Cardiac muscle cell (in vitro differentiated cells and primary cell): ENCODE results near the gene CPZ. TPM values are rescaled to one million over a fixed set of nuclear protein-coding genes. Genes with fewer than 3 reads are reported as not detected.
A peak's percentile ranks its signal among the peaks of the same experiment; 100 is the strongest.

Source experiments
- DNase-seq, 2 donors: peaks; one replicate each; pipeline versions ENCODE4 v3.0.0 to v3.0.0-alpha.2; 2010 to 2017; ENCODE audit warnings: low read depth in 1 of 2, low spot score in 1 of 2
- H3K27ac ChIP-seq: fragments of 200-600 bp; sonication (generic); 2 replicates; pipeline ENCODE4 v1.5.1; 2016
- H3K27me3 ChIP-seq: fragments of 200-600 bp; sonication (generic); 2 replicates; pipeline ENCODE4 v1.6.0; 2016; ENCODE audit warnings: control low read depth
- H3K36me3 ChIP-seq: fragments of 200-600 bp; sonication (generic); 2 replicates; pipeline ENCODE4 v1.5.1; 2016; ENCODE audit warnings: control low read depth
- H3K4me1 ChIP-seq: fragments of 200-600 bp; sonication (generic); 2 replicates; pipeline ENCODE4 v1.8.1; 2017; ENCODE audit warnings: low read depth, mild to moderate bottlenecking, mixed run types
- H3K4me3 ChIP-seq: fragments of 200-600 bp; sonication (generic); 2 replicates; pipeline ENCODE4 v1.5.1; 2016; ENCODE audit warnings: mild to moderate bottlenecking
- H3K9me3 ChIP-seq: fragments of 200-600 bp; sonication (generic); 2 replicates; pipeline ENCODE4 v1.5.1; 2017; ENCODE audit warnings: low read depth, mild to moderate bottlenecking, control low read depth
- CTCF ChIP-seq: IDR thresholded peaks from 2 replicates; pipeline ENCODE4 v1.5.1; 2012; ENCODE audit warnings: low read depth, mild to moderate bottlenecking, low read length
- polyA plus RNA-seq: library from polyadenylated mRNA; unstranded; fragments of >200 nt; fragmentation: Nextera tagmentation; extraction: Ambion mirVana; gene quantifications from 2 replicates; pipeline ENCODE4 v1.2.1, GENCODE V29; 2016
- total RNA-seq: library from RNA; depleted of rRNA; stranded (reverse); fragments of >200 nt; gene quantifications from 2 replicates; pipeline ENCODE4 v1.2.3, GENCODE V29; 2016

CPZ gene
- total RNA-seq (5.6 and 12.0 TPM in 2 replicates), polyA plus RNA-seq (4.7 and 8.4 TPM in 2 replicates)

- Histone ChIP-seq H3K4me3 (peak within 1 kb of the TSS; percentile 34), H3K27ac (no peak within 1 kb of the TSS), H3K36me3 (no peaks in the 10 kb centered on the region), H3K9me3 (no peaks in the 10 kb centered on the region), H3K4me1 (peaks cover 12% of the 10 kb centered on the region), H3K27me3 (peaks cover 23% of the 10 kb centered on the region)
- TF ChIP-seq CTCF = no peak
- DNase-seq = peak; percentile 44 to 78
Measured at GRCh38 chr4:8592366-8593263, at the start of gene CPZ. TSS of gene CPZ (plus strand) at chr4:8592765. CDS start at chr4:8592834, 69 bp downstream.

GRCh38 chr4:8542776-8543525 lies 49.6 kb upstream of the CPZ start:
- Histone ChIP-seq H3K36me3 (no peaks in the 10 kb centered on the region), H3K4me1 (no peaks in the 10 kb centered on the region), H3K27ac (no peak overlapping the region), H3K4me3 (no peak overlapping the region), H3K9me3 (no peaks in the 10 kb centered on the region), H3K27me3 (no peaks in the 10 kb centered on the region)
- DNase-seq = no peak
- no peak for TF ChIP-seq CTCF

- Histone ChIP-seq H3K27ac (no peak overlapping the region), H3K4me3 (no peak overlapping the region), H3K27me3 (no peaks in the 10 kb centered on the region), H3K9me3 (no peaks in the 10 kb centered on the region), H3K36me3 (no peaks in the 10 kb centered on the region), H3K4me1 (no peaks in the 10 kb centered on the region)
- DNase-seq = no peak
- TF ChIP-seq CTCF = no peak
Measured at GRCh38 chr4:8543623-8544022, 48.9 kb upstream of the CPZ start.

- no peaks in the 10 kb centered on the region for H3K9me3 ChIP-seq
- no peaks in the 10 kb centered on the region for H3K27me3 ChIP-seq
- H3K27ac ChIP-seq = no peak overlapping the region
- H3K36me3 ChIP-seq = no peaks in the 10 kb centered on the region
- H3K4me1 ChIP-seq = no peaks in the 10 kb centered on the region
- no peak overlapping the region for H3K4me3 ChIP-seq
- no peak for DNase-seq
- TF ChIP-seq CTCF = no peak
Measured at GRCh38 chr4:8544282-8544681, 48.3 kb upstream of the CPZ start.

GRCh38 chr4:8544741-8545438 lies 47.7 kb upstream of the CPZ start:
- DNase-seq = peak in 1 of 2 donors; percentile 73
- Histone ChIP-seq H3K36me3 (no peaks in the 10 kb centered on the region), H3K9me3 (no peaks in the 10 kb centered on the region), H3K27me3 (no peaks in the 10 kb centered on the region), H3K4me1 (no peaks in the 10 kb centered on the region), H3K27ac (no peak overlapping the region), H3K4me3 (no peak overlapping the region)
- TF ChIP-seq CTCF = no peak
